Measurements from ENCODE around the gene SLC2A4.
"Not testable (repeated sequence)": the region's sequence is repeated elsewhere in the genome, so short reads cannot be mapped to it uniquely, and the experiment has no call there.

SLC2A4 gene

DNA sequence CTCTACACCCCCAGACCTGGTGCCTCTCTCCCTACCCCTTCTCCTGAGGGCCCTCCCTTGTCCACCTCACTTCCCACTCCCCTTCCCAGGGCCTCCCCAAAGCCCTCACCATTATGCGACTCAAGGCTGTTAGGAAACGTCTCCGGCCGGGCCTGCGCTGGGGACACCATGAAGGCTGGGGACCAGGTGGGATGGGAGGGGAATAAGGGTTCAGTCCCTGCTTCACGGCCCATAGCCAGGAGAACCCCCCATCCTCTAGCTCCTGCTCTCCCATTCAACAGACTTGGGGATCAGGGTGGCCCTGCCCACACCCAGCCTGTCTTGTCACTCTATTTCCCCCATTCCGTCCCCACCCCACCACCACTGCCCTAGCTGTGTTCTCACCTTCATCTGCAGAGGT lies 45.5 kb downstream of the SLC2A4 start:
- no peak for DNase-seq

DNA sequence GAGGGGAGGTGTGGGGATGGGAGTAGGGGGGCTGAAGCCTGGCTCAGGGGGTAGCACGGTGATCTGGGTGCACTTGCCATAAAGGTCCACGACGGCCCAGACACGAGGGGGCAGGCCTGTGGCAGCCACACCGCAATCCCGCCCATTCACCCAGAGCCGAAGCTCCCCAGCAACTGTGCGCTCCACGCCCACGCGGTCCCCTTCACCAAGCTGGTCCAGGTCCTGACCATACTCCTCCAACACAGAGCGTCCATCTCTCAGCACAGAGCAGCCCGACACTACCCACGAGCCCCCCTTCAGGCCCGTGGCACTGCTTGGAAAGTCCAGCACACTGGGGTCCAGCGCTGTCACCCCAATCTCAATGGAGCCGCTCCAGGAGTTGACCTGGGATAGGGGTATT lies 46.0 kb downstream of the SLC2A4 start:
- no peak for DNase-seq

DNA sequence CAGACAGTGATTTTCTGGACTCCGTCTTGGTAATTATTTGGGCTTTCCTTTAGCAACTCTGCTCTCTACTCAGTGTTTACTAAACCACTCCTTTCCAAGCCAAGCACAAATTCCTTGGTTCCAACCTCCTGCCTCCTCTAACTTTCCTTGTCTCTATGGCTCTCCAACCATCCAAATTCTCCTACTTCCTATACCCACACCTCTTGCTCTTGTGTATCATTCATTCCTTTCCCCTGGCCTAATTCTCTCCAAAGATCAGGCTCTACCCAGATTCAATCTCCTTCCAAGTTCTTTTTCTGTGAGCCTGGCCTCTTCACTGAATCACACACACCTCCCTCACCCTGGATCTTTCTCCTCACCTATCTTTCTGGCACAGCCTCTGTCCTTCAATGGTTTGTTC lies 46.5 kb downstream of the SLC2A4 start:
- no peak for DNase-seq

DNA sequence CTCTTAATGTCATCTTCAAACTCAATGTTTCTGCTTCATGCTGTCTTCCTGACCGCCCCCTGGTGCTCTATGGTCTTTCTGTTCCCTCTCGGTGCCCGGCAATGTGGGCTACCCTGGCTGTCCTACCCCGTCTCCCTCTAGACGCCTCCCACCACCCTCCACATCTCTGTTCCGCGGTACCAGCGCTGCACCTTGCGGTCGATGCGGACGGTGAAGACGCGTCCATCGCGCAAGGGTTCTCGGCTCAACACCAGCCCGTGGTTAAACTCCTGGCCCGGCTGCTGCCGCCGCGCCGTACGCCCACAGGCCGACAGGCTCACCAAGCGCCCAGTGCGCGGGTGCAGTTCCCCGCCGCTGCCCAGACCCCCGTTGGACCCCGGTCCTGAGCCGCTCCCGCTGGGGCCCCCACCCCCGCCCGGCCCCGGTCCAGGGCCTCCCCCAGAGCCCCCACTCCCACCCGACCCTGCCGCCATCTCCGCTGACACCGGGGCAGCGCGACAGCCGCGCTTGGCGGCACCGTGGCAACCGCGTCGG lies 47.4 kb downstream of the SLC2A4 start, which contains the start of gene NEURL4:
Gene NEURL4 (minus strand): TSS at position 496 of the 534 bp plus-strand sequence. CDS start 23 bp downstream, at position 473.
- no peak for DNase-seq

DNA sequence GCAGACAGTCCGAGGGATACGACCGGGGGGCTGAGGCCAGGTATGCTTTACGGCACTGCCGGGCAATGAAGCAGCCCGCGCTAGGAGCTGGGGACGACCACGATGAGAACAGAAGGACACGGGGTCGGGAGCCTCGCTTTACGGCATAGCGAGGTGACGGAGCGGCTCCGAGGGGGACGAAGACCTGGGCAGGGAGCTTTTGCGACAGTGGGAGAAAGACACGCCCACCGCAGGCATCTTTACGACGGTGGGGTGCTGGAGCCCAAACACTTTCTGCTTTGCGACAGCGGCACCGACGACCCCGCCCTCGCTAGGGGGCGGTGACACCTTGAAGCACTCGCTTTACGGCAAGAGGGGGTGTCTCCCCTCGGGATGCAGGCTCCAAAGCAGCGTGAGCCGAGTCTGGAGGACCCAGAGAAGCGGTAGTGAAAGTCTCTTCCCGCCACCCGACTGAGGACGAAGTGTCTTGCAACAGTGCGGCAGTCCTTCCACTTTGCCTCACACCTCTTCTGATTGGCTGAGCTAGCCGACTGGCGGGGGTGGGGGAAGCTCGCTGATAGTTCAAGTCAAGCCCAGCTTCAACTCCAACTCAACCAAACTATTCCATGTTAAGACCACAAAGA lies 48.0 kb downstream of the SLC2A4 start:
- peak; percentile 95 for DNase-seq

DNA sequence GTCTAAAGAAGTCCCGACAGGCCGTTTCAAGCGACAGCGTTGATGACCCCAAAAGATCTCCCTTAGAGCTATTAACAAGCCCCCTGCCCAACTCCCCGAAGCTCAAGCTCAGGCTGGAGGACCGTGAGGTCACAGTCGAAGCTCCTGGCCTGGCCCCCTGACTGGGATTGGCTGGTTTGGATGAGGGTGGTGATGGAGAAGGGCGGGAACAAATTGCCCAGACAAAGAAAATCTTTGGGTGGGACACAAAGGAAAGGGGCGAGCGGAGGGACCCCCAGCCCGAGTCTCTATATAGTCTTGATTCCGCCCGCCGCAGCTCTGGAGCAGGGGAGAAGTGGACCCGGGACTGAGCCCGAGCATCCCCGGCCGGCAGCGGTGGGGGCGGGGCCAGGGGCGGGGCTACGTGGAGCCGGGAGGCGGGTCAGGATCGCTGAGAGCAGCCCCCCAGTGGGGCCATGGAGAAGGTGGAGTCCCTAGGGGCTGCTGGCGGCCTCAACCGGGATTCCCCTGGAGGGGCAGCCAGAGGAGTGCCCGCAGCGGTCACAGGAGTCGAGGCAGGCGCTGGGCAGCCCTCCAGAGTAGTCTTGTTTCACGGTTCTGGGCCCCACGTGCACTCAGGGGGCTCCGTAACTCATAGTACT lies 48.6 kb downstream of the SLC2A4 start:
- peak; percentile 74 for DNase-seq

DNA sequence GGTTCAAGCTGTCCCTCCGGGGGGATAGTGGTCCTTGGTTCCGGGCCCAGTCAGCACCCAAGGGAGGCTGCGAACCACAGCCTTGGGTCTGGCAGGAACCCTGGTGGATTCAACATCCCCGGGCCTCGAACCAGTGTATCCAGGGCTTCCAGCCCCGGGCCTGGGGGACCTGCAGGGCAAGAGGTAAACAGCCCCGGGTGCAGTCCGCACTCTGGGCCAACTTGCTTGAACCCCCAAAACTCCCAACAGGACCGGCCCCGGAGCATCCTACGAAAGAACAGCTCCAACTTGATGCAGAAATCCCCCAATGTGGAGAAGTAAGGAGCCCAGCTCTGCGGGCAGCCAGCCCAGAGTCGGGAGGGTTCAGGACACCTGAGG lies 49.1 kb downstream of the SLC2A4 start:
- no peak for DNase-seq

DNA sequence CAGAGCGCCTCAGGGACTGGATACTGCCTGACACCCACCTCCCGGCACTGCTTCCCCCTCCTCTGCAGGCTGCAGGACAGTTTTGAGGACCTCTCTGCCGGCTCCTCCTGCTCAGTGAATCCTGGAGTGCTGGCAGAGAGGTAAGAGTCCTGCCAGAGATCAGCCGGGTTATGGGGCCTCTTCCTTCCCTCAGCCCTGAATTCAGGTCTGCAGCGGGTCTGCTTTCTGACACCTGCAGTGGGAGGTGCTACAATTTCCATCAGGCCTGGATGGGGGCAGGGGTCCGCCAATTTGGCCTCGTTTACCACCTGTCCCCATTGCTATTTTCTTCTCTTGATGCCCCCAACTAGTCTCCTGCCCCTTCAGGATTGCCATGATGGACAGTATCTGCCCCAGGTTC lies 50.6 kb downstream of the SLC2A4 start:
- DNase-seq, result no peak

DNA sequence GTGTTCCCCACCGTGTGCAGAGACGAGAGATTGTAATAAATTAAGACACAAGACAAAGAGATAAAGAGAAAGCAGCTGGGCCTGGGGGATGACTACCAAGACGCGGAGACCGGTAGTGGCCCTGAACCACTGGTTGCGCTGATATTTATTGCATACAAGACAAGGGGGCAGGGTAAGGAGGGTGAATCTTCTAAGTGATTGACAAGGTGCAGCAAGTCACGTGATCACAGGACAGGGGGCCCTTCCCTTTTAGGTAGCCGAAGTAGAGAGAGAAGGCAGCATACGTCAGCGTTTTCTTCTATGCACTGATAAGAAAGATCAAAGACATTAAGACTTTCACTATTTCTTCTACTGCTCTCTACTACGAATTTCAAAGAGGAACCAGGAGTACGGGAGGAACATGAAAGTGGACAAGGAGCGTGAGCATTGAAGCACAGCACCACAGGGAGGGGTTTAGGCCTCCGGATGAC lies 51.1 kb downstream of the SLC2A4 start:
- DNase-seq, result not testable (repeated sequence)

DNA sequence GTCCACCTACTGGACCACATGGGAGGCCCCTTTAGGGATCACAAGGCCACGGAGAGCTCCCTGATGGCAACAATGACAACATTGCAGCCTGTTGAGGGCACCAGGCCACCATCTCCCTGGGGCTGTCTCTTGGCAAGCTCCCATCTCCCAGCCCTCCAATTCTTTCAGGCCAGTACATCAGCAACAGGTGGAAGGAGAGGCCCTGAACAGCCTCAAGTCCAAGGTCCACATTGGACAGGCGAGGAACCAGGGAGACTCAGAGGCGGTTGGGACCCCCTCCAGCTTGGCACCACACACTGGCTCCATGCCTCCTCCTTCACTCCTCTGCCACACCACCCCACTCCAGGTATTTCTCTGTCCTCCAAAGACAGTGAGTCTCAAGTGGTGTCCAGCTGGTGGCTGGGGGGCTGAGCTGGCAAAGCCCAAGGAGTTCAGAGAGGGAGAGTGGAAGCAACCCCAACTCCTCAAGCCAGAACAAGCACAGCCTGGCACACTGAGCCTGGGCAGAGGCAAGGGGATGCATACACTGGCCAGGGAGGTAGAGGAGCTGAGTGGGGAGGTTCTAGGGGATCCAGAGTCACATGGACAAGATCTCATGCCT lies 53.5 kb downstream of the SLC2A4 start:
- no peak for DNase-seq

DNA sequence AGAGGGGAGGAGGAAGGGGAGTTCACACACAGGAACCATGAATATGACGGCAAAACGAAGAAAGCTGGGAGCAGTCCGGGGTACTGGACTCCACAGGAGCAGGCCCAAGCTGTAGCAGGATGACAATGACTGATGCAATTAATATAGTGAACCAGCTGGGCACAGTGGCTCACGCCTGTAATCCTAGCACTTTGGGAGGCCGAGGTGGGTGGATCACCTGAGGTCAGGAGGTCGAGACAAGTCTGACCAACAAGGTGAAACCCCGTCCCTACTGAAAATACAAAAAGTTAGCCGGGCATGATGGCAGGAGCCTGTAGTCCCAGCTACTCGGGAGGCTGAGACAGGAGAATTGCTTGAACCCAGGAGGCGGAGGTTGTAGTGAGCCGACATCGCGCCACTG lies 54.2 kb downstream of the SLC2A4 start:
- DNase-seq, result not testable (repeated sequence)

DNA sequence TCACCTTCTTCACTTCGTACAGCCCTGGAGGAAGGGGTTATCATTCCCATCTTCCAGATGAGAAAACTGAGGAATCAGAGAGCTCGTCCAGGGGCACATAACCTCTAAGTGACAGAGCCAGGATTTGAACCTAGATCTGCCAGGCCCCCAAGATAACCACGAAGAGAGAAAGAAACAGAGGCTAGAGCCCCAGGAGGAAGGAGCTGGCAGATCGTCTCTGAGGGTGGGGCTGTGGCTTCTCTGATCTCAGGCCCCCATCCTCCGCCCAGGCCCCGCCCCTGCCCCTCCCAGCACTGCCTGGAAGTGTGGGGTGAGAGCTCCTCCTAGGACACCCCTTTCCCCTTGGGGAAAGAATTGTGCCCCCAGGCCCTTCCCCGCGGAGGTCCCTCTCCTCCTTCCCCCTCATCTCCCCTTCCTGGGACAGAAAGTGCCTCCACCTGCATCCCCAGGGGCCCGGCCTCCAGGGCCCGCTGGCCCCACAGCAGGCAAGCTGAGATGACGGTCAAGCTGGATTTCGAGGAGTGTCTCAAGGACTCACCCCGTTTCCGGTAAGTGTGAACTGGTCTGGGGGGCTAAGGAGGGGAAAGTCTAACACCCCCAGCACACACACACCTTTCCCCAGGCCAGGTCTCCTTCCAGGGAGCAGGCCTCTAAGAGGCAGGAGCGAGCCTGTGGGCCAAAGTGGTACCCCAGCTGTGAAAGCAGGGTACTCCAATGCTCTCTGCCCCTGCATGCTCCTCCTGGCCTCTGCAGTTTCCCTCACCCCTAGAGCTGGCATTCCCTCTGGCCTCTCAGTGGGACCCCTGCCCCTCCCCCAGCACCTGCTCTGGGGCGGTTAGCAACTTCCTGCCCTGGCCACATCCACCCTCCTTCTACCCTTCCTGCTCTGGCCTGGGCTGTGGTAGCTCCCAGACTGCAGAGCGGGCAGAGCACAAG lies 55.0 kb downstream of the SLC2A4 start, which contains the start of gene ACAP1:
Gene ACAP1 (plus strand): TSS at position 290 of the 936 bp plus-strand sequence. CDS start 206 bp downstream, at position 496.
- DNase-seq, result peak; percentile 83

DNA sequence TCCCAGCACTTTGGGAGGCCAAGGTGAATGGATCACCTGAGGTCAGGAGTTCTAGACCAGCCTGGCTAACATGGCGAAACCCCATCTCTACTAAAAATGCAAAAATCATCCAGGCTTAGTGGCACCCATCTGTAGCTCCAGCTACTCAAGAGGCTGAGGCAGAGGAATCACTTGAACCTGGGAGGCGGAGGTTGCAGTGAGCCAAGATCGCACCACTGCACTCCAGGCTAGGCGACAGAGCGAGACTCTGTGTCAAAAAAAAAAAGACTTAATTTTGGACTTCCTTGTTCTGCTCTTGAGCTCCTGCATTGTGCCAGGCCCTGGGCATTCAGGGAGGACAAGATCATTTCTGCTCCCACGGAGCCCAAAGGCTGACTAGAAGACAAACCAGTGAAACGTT lies 56.1 kb downstream of the SLC2A4 start:
- DNase-seq, result not testable (repeated sequence)

Measured in activated CD8-positive, alpha-beta memory T cell treated with anti-CD3 and anti-CD28 coated beads, Interleukin-2, amount 50 U/mL, for 4 hours (primary cell).